H1 (cell line): Measurements from ENCODE around the gene PSMC1. TPM values are rescaled to one million over a fixed set of nuclear protein-coding genes. Genes with fewer than 3 reads are reported as not detected.

ENCODE experiments used
- CTCF ChIA-PET: fragments of 300-600 bp; sonication (Branson Sonifier 250); formaldehyde crosslinking; loops from one replicate; lab custom pipeline; 2021; ENCODE audit not compliant: partially characterized antibody; lab: Charles Lee
- POLR2A ChIA-PET: fragments of 300-600 bp; sonication (Branson Sonifier 250); formaldehyde crosslinking; loops from one replicate; lab custom pipeline; 2021; ENCODE audit warnings: inconsistent platforms; ENCODE audit not compliant: partially characterized antibody; lab: Charles Lee
- DNase-seq, 2 experiments: peaks; one replicate each; pipeline versions ENCODE4 v3.0.0 to v3.0.0-alpha.2; 2010 to 2022; ENCODE audit warnings: low spot score in 2 of 2, low read depth in 1 of 2, mixed read lengths in 1 of 2
- FAIRE-seq: peaks from 2 replicates; lab custom pipeline; 2011; peaks lifted over from hg19 to GRCh38; lab: Jason Lieb, UNC
- H2AFZ ChIP-seq: 2 replicates; pipeline ENCODE4 v1.8.1; 2012; ENCODE audit warnings: low read length, inconsistent platforms
- H2AK5ac ChIP-seq: 2 replicates; pipeline ENCODE4 v1.6.1; 2013; ENCODE audit warnings: low read depth, low read length
- H2BK120ac ChIP-seq: replicated peaks from 2 replicates; pipeline ENCODE3; 2013; ENCODE audit warnings: low read depth, low read length, inconsistent platforms
- H2BK12ac ChIP-seq: 2 replicates; pipeline ENCODE4 v1.6.1; 2013; ENCODE audit warnings: low read depth, low read length
- H2BK15ac ChIP-seq: 2 replicates; pipeline ENCODE4 v1.6.1; 2013; ENCODE audit warnings: low read length
- H2BK20ac ChIP-seq: 2 replicates; pipeline ENCODE4 v1.6.1; 2013; ENCODE audit warnings: low read length
- H2BK5ac ChIP-seq: 2 replicates; pipeline ENCODE4 v1.6.1; 2013; ENCODE audit warnings: low read depth, low read length
- H3K14ac ChIP-seq: 2 replicates; pipeline ENCODE4 v1.6.1; 2013; ENCODE audit warnings: inconsistent platforms; ENCODE audit not compliant: insufficient read length
- H3K18ac ChIP-seq: 2 replicates; pipeline ENCODE4 v1.6.1; 2013; ENCODE audit warnings: low read length; ENCODE audit errors: extremely low read depth
- H3K23ac ChIP-seq: 2 replicates; pipeline ENCODE4 v1.6.1; 2013; ENCODE audit warnings: inconsistent platforms; ENCODE audit not compliant: insufficient read length
- H3K23me2 ChIP-seq: 2 replicates; pipeline ENCODE4 v1.6.1; 2013; ENCODE audit warnings: low read depth, low read length
- H3K27ac ChIP-seq: 2 replicates; pipeline ENCODE4 v1.6.1; 2011; ENCODE audit warnings: low read depth, low read length, inconsistent platforms
- H3K27me3 ChIP-seq, 4 experiments: replicated peaks in 1 of 4; 1 replicate in 1 of 4; 2 replicates in 3 of 4; pipeline versions ENCODE4 v1.6.1 to v1.8.1; 2011 to 2013; ENCODE audit warnings: low read length in 3 of 4, mild to moderate bottlenecking in 3 of 4, inconsistent platforms in 2 of 4, mixed read lengths in 2 of 4, moderate library complexity in 1 of 4; ENCODE audit not compliant: control insufficient read depth in 3 of 4, insufficient read depth in 3 of 4; ENCODE audit errors: extremely low read depth in 1 of 4
- H3K36me3 ChIP-seq, 4 experiments: 2 replicates each; pipeline versions ENCODE4 v1.6.1 to v1.8.1; 2011 to 2013; ENCODE audit warnings: mild to moderate bottlenecking in 4 of 4, low read length in 3 of 4, moderate library complexity in 2 of 4, control low read depth in 1 of 4, inconsistent platforms in 1 of 4; ENCODE audit not compliant: insufficient read depth in 4 of 4, control insufficient read depth in 2 of 4
- H3K4ac ChIP-seq: replicated peaks from 2 replicates; pipeline ENCODE3; 2013; ENCODE audit warnings: low read length, low read depth, mixed read lengths, inconsistent platforms; ENCODE audit not compliant: insufficient read length
- H3K4me1 ChIP-seq, 4 experiments: replicated peaks in 1 of 4; 1 replicate in 1 of 4; 2 replicates in 3 of 4; pipeline versions ENCODE4 v1.6.1 to v1.8.1; 2011 to 2013; ENCODE audit warnings: low read length in 3 of 4, inconsistent platforms in 2 of 4, mixed read lengths in 1 of 4; ENCODE audit not compliant: insufficient read depth in 4 of 4, control insufficient read depth in 3 of 4
- H3K4me2 ChIP-seq, 2 experiments: 2 replicates each; pipeline versions ENCODE4 v1.6.1 to v1.8.1; 2011 to 2013; ENCODE audit warnings: low read depth in 2 of 2, low read length in 2 of 2, control low read depth in 1 of 2, inconsistent platforms in 1 of 2, mild to moderate bottlenecking in 1 of 2; ENCODE audit not compliant: insufficient read depth in 1 of 2
- H3K4me3 ChIP-seq, 4 experiments: fragments of 200-600, 300-600 bp in 1 of 4; sonication (generic), shearing (Covaris generic), sonication (Bioruptor Twin) in 1 of 4; 2 replicates each; pipeline versions ENCODE4 v1.5.1 to v1.8.1; 2011 to 2016; ENCODE audit warnings: low read length in 4 of 4, low read depth in 3 of 4, control low read depth in 2 of 4, inconsistent platforms in 2 of 4, mild to moderate bottlenecking in 2 of 4, mixed read lengths in 1 of 4, moderate library complexity in 1 of 4; ENCODE audit not compliant: insufficient read depth in 2 of 4; ENCODE audit errors: extremely low read depth in 1 of 4
- H3K56ac ChIP-seq: replicated peaks from 2 replicates; pipeline ENCODE3; 2013; ENCODE audit warnings: low read depth, mild to moderate bottlenecking, mixed read lengths, low read length, inconsistent platforms; ENCODE audit not compliant: insufficient read length
- H3K79me1 ChIP-seq: 2 replicates; pipeline ENCODE4 v1.6.1; 2013; ENCODE audit warnings: low read depth, low read length, control low read depth
- H3K79me2 ChIP-seq, 2 experiments: 2 replicates each; pipeline versions ENCODE4 v1.6.1 to v1.8.1; 2012 to 2013; ENCODE audit warnings: low read length in 2 of 2, mild to moderate bottlenecking in 2 of 2, inconsistent platforms in 1 of 2; ENCODE audit not compliant: insufficient read depth in 2 of 2, control insufficient read depth in 1 of 2
- H3K9ac ChIP-seq, 4 experiments: replicated peaks in 1 of 4; 1 replicate in 1 of 4; 2 replicates in 3 of 4; pipeline versions ENCODE4 v1.6.1 to v1.8.1; 2011 to 2013; ENCODE audit warnings: low read depth in 3 of 4, low read length in 3 of 4, control low read depth in 2 of 4, mild to moderate bottlenecking in 2 of 4, moderate library complexity in 2 of 4, inconsistent platforms in 1 of 4; ENCODE audit errors: extremely low read depth in 1 of 4
- H3K9me3 ChIP-seq, 2 experiments: 2 replicates each; pipeline versions ENCODE4 v1.6.1 to v1.8.1; 2012 to 2013; ENCODE audit warnings: mild to moderate bottlenecking in 2 of 2, moderate library complexity in 2 of 2, control low read depth in 1 of 2, inconsistent platforms in 1 of 2, low read depth in 1 of 2, low read length in 1 of 2, mixed read lengths in 1 of 2; ENCODE audit not compliant: insufficient read depth in 2 of 2
- H4K20me1 ChIP-seq, 2 experiments: replicated peaks in 1 of 2; 2 replicates each; pipeline versions ENCODE3 to v1.8.1; 2011 to 2013; ENCODE audit warnings: inconsistent platforms in 2 of 2, low read length in 2 of 2, mild to moderate bottlenecking in 1 of 2; ENCODE audit not compliant: insufficient read depth in 2 of 2, control insufficient read depth in 1 of 2
- H4K5ac ChIP-seq: 2 replicates; pipeline ENCODE4 v1.6.1; 2013; ENCODE audit warnings: low read length, low read depth, mixed read lengths, inconsistent platforms; ENCODE audit not compliant: insufficient read length
- H4K8ac ChIP-seq: 2 replicates; pipeline ENCODE4 v1.8.0; 2013; ENCODE audit warnings: mild to moderate bottlenecking, moderate library complexity, low read length, inconsistent platforms; ENCODE audit not compliant: insufficient read depth; ENCODE audit errors: extremely low read depth
- H4K91ac ChIP-seq: replicated peaks from 2 replicates; pipeline ENCODE3; 2013; ENCODE audit warnings: low read length, mixed read lengths, inconsistent platforms; ENCODE audit not compliant: insufficient read length
- CREB1 ChIP-seq: IDR thresholded peaks from 2 replicates; pipeline ENCODE4 v1.6.1; 2012; ENCODE audit warnings: inconsistent platforms
- FOSL1 ChIP-seq: IDR thresholded peaks from 2 replicates; pipeline ENCODE4 v1.6.1; 2011; ENCODE audit warnings: mild to moderate bottlenecking, low read depth, low read length, moderate library complexity; ENCODE audit not compliant: insufficient read depth
- MAFK ChIP-seq: IDR thresholded peaks from 2 replicates; pipeline ENCODE4 v1.6.1; 2012; ENCODE audit warnings: low read depth, mild to moderate bottlenecking, improper control_type of control experiment, low read length
- PHF8 ChIP-seq: fragments of 200-600 bp; sonication (generic); conservative IDR thresholded peaks from 2 replicates; pipeline ENCODE4 v1.7.1; 2012; ENCODE audit warnings: low read depth, mild to moderate bottlenecking, inconsistent platforms, low read length, moderate library complexity
- RXRA ChIP-seq: IDR thresholded peaks from 2 replicates; pipeline ENCODE4 v1.6.1; 2011; ENCODE audit warnings: low read depth, mild to moderate bottlenecking, low read length, moderate library complexity; ENCODE audit not compliant: insufficient read depth
- SP1 ChIP-seq: IDR thresholded peaks from 2 replicates; pipeline ENCODE4 v1.6.1; 2011; ENCODE audit warnings: low read depth, low read length
- WGBS, 2 experiments: shearing (Covaris generic) in 1 of 2; methylation state at CpG; one replicate each; pipeline versions ENCODE4 v1.1.6 to v1.1.7; 2013 to 2015; ENCODE audit warnings: low lambda C conversion rate in 2 of 2, mixed read lengths in 2 of 2, inconsistent platforms in 1 of 2, low coverage in 1 of 2, missing lambda C conversion rate in 1 of 2; ENCODE audit not compliant: insufficient replicate concordance in 2 of 2, insufficient coverage in 1 of 2, insufficient read length in 1 of 2; ENCODE audit errors: extremely low coverage in 1 of 2, missing lambda C conversion rate in 1 of 2; 5-methylcytosine and 5-hydroxymethylcytosine counted together
- polyA plus RNA-seq, 7 experiments: library from polyadenylated mRNA; depleted of rRNA in 3 of 7; stranded (reverse) in 5 of 7; unstranded in 2 of 7; fragments of >200 nt in 5 of 7; fragments of 200-250 nt in 2 of 7; gene quantifications; 1 replicate in 5 of 7; 2 replicates in 1 of 7; 4 replicates in 1 of 7; pipeline versions ENCODE4 v1.2.1 to v1.2.3, GENCODE V29; 2011 to 2013; ENCODE audit warnings: missing spikeins in 2 of 7, mixed read lengths in 2 of 7
- total RNA-seq: library from RNA; stranded (reverse); fragmentation: NEBNext Ultra II Directional; extraction: Animal tissue kit (Norgen Biotek cat#: 25700); gene quantifications from 2 replicates; pipeline ENCODE4 v1.2.1, GENCODE V29; 2021
- TF ChIP-seq, protein P1 (sequence below): IDR thresholded peaks from 2 replicates; pipeline ENCODE4 v1.6.1; 2012; ENCODE audit warnings: inconsistent platforms
- TF ChIP-seq, protein P2 (sequence below): IDR thresholded peaks from 2 replicates; pipeline ENCODE4 v1.6.1; 2012; ENCODE audit warnings: inconsistent platforms

Gene PSMC1
- total and polyA plus RNA-seq, 2 of the 8 experiments (the other 6 are each of a cell fraction or from before 2014, with no cell fraction given), result 46.2 to 99.6 TPM

DNA sequence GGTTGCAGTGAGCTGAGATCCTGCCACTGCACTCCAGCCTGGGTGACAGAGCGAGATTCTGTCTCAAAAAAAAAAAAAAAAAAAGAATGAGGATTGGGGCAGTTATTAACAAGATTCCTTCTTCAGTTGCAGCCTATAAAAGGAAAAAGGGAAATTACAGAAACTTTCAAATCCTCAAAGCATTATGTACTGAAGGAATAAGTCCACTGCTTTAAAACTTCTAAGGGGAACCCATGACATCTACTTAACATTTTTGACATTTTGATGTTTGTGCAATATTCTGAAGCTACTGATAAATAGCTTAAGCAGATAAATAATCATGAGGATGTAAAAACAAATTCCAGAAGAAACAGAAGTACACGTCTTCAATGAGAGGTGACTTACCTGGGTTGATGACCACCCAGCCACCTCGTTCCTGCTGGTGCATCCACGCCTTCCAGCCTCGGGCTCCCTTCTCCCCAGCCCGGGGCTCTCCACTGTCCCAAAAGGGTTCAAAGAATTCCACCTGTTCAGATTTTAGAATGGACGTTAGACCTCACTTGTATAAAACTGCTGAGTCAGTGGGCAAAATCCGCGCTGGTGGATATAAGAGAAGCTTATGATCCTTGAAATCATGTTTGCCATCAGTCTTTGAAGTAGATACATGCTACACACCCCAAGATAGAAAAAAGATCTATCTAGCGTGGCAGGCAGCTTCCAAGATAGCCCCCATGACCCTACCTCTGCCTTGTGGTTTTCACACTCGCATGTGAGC lies 41.7 kb downstream of the PSMC1 start:
- Histone ChIP-seq H3K9me3 (peaks cover 0 to 5% of the 10 kb centered on the region in 2 experiments; a peak in 2 of 4 replicates), H3K23me2 (no peaks in the 10 kb centered on the region), H4K8ac (no peak overlapping the region), H4K91ac (no peak overlapping the region), H3K4ac (no peak overlapping the region), H3K27ac (no peak overlapping the region; the same call in 1 of the 2 replicates), H3K79me1 (no peaks in the 10 kb centered on the region), H2BK15ac (no peak overlapping the region), H2AFZ (no peak overlapping the region), H2AK5ac (no peak overlapping the region), H2BK20ac (no peak overlapping the region), H3K36me3 (peaks cover 0 to 18% (median 1%) of the 10 kb centered on the region in 4 experiments; a peak in 4 of 8 replicates), H2BK5ac (no peak overlapping the region), H3K27me3 (no peaks in the 10 kb centered on the region), H2BK120ac (no peak overlapping the region), H4K20me1 (no peaks in the 10 kb centered on the region), H3K56ac (no peak overlapping the region), H3K4me1 (peaks cover 5 to 12% (median 7%) of the 10 kb centered on the region in 4 experiments; a peak in 4 of 7 replicates), H3K4me3 (no peak overlapping the region), H3K14ac (no peak overlapping the region), H4K5ac (no peak overlapping the region), H3K18ac (no peak overlapping the region), H3K9ac (no peak overlapping the region), H3K23ac (no peak overlapping the region), H3K79me2 (no peaks in the 10 kb centered on the region), H2BK12ac (no peak overlapping the region), H3K4me2 (no peak overlapping the region)
- DNase-seq (no peak), FAIRE-seq (no peak)
- ChIA-PET CTCF (interaction anchor here (0.6 to 2.3 kb wide), 7 partner anchors 8 to 399 kb away, joined by 3 to 19 read pairs (median 4); partner anchors contain the start of gene PSMC1), POLR2A (interaction anchor here (1.6 to 2.4 kb wide), 2 partner anchors 32 to 99 kb away, joined by 4 to 5 read pairs; partner anchors contain the start of gene CALM1)
- WGBS, 2 experiments, result 86% methylated on average over 10 of the region's 11 CpGs; no CpG with 5 or more reads in 1 of the 2 experiments
- TF ChIP-seq, protein P1, sequence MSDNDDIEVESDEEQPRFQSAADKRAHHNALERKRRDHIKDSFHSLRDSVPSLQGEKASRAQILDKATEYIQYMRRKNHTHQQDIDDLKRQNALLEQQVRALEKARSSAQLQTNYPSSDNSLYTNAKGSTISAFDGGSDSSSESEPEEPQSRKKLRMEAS, result no peak
- TF ChIP-seq CREB1 (no peak), RXRA (no peak), SP1 (no peak), MAFK (no peak), FOSL1 (no peak), PHF8 (no peak)
- TF ChIP-seq, protein P2, sequence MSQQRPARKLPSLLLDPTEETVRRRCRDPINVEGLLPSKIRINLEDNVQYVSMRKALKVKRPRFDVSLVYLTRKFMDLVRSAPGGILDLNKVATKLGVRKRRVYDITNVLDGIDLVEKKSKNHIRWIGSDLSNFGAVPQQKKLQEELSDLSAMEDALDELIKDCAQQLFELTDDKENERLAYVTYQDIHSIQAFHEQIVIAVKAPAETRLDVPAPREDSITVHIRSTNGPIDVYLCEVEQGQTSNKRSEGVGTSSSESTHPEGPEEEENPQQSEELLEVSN, result no peak
